HepG2 (cell line): ENCODE data around the gene NEK5. TPM values are rescaled to one million over a fixed set of nuclear protein-coding genes. Genes with fewer than 3 reads are reported as not detected.

Experiments used
- GTF2F1 ChIP-seq: fragments of 150-350 bp; IDR thresholded peaks from 2 replicates; pipeline ENCODE4 v1.6.1; 2014; ENCODE audit warnings: low read length
- ISL2 ChIP-seq: sonication (generic); formaldehyde crosslinking; IDR thresholded peaks from 2 replicates; pipeline ENCODE4 v1.5.0; 2020; ENCODE audit warnings: missing genetic modification reagents
- JUN ChIP-seq: sonication (generic); formaldehyde crosslinking; IDR thresholded peaks from 2 replicates; pipeline ENCODE4 v1.4.0; 2020; ENCODE audit warnings: mild to moderate bottlenecking, missing genetic modification reagents
- MAZ ChIP-seq, 2 experiments: sonication (generic) in 1 of 2; formaldehyde crosslinking in 1 of 2; IDR thresholded peaks; 2 replicates each; pipeline versions ENCODE4 v1.5.0 to v1.6.1; 2012 to 2020; ENCODE audit warnings: low read depth in 2 of 2, mild to moderate bottlenecking in 2 of 2, borderline replicate concordance in 1 of 2, improper control_type of control experiment in 1 of 2, low read length in 1 of 2, missing genetic modification reagents in 1 of 2, moderate library complexity in 1 of 2
- NCOA2 ChIP-seq: sonication (generic); formaldehyde crosslinking; IDR thresholded peaks from 2 replicates; pipeline ENCODE4 v1.8.0; 2022; ENCODE audit warnings: inconsistent platforms
- PHF20 ChIP-seq: sonication (generic); formaldehyde crosslinking; IDR thresholded peaks from 2 replicates; pipeline ENCODE4 v1.5.0; 2020; ENCODE audit warnings: mild to moderate bottlenecking, missing genetic modification reagents
- PHF8 ChIP-seq: sonication (generic); formaldehyde crosslinking; IDR thresholded peaks from 2 replicates; pipeline ENCODE4 v1.5.0; 2020; ENCODE audit warnings: missing genetic modification reagents
- SMYD3 ChIP-seq: sonication (generic); formaldehyde crosslinking; IDR thresholded peaks from 2 replicates; pipeline ENCODE4 v1.8.1; 2023; ENCODE audit warnings: mild to moderate bottlenecking, missing genetic modification reagents
- TBX2 ChIP-seq: sonication (generic); formaldehyde crosslinking; IDR thresholded peaks from 2 replicates; pipeline ENCODE4 v1.5.0; 2020; ENCODE audit warnings: missing genetic modification reagents, mild to moderate bottlenecking, borderline replicate concordance
- TOE1 ChIP-seq: sonication (generic); formaldehyde crosslinking; IDR thresholded peaks from 2 replicates; pipeline ENCODE4 v1.4.0; 2020; ENCODE audit warnings: mild to moderate bottlenecking, missing genetic modification reagents
- YEATS2 ChIP-seq: sonication (generic); formaldehyde crosslinking; IDR thresholded peaks from 2 replicates; pipeline ENCODE4 v1.4.0; 2020; ENCODE audit warnings: missing genetic modification reagents, borderline replicate concordance
- ZC3H13 ChIP-seq: sonication (generic); formaldehyde crosslinking; IDR thresholded peaks from 2 replicates; pipeline ENCODE4 v1.8.1; 2023; ENCODE audit warnings: mild to moderate bottlenecking, missing genetic modification reagents, moderate library complexity
- ZNF138 ChIP-seq: sonication (generic); formaldehyde crosslinking; IDR thresholded peaks from 2 replicates; pipeline ENCODE4 v1.5.0; 2020; ENCODE audit warnings: mild to moderate bottlenecking, low read depth, missing genetic modification reagents
- ZNF224 ChIP-seq: sonication (generic); formaldehyde crosslinking; IDR thresholded peaks from 2 replicates; pipeline ENCODE4 v1.5.0; 2020; ENCODE audit warnings: mild to moderate bottlenecking, missing genetic modification reagents
- ZNF510 ChIP-seq: sonication (generic); formaldehyde crosslinking; IDR thresholded peaks from 2 replicates; pipeline ENCODE4 v1.4.0; 2020; ENCODE audit warnings: low read depth, mild to moderate bottlenecking, missing genetic modification reagents
- ZNF652 ChIP-seq: IDR thresholded peaks from 2 replicates; pipeline ENCODE4 v1.6.1; 2016; ENCODE audit warnings: low read depth, borderline replicate concordance
- ZNF703 ChIP-seq: sonication (generic); formaldehyde crosslinking; IDR thresholded peaks from 2 replicates; pipeline ENCODE4 v1.5.1; 2020; ENCODE audit warnings: missing genetic modification reagents, mild to moderate bottlenecking, moderate library complexity, borderline replicate concordance
- ZNF772 ChIP-seq: sonication (generic); formaldehyde crosslinking; IDR thresholded peaks from 2 replicates; pipeline ENCODE4 v1.5.0; 2020; ENCODE audit warnings: mild to moderate bottlenecking, missing genetic modification reagents
- polyA plus RNA-seq, 8 experiments: library from polyadenylated mRNA; depleted of rRNA in 3 of 8; stranded (reverse) in 7 of 8; unstranded in 1 of 8; fragments of >200 nt; fragmentation: Illumina TruSeq in 4 of 8; extraction: Trizol in 4 of 8; gene quantifications; 2 replicates each; pipeline versions ENCODE4 v1.2.1 to v1.2.3, GENCODE V29; 2011 to 2016; ENCODE audit warnings: low read depth in 4 of 8, missing spikeins in 1 of 8, mixed read lengths in 1 of 8; ENCODE audit not compliant: insufficient read depth in 1 of 8
- total RNA-seq, 5 experiments: library from RNA; depleted of rRNA; stranded (reverse); fragments of >200 nt; fragmentation: Illumina TruSeq; extraction: Trizol; gene quantifications; 2 replicates each; pipeline ENCODE4 v1.2.3, GENCODE V29; 2016; ENCODE audit warnings: low read depth in 1 of 5
- TF ChIP-seq, protein P1 (sequence below): sonication (generic); formaldehyde crosslinking; IDR thresholded peaks from 2 replicates; pipeline ENCODE4 v1.5.0; 2020; ENCODE audit warnings: mild to moderate bottlenecking, missing genetic modification reagents, moderate library complexity
- TF ChIP-seq, protein P2 (sequence below): sonication (generic); formaldehyde crosslinking; IDR thresholded peaks from 2 replicates; pipeline ENCODE4 v1.5.0; 2020; ENCODE audit warnings: mild to moderate bottlenecking, missing genetic modification reagents, borderline replicate concordance
- TF ChIP-seq, protein P3 (sequence below): sonication (generic); formaldehyde crosslinking; IDR thresholded peaks from 2 replicates; pipeline ENCODE4 v1.9.0; 2021; ENCODE audit warnings: missing genetic modification reagents, mild to moderate bottlenecking, borderline replicate concordance

Gene NEK5
- total and polyA plus RNA-seq, 2 of the 13 experiments (the other 11 are each of a cell fraction or from before 2014, with no cell fraction given), result 0.12 to 0.22 TPM

DNA sequence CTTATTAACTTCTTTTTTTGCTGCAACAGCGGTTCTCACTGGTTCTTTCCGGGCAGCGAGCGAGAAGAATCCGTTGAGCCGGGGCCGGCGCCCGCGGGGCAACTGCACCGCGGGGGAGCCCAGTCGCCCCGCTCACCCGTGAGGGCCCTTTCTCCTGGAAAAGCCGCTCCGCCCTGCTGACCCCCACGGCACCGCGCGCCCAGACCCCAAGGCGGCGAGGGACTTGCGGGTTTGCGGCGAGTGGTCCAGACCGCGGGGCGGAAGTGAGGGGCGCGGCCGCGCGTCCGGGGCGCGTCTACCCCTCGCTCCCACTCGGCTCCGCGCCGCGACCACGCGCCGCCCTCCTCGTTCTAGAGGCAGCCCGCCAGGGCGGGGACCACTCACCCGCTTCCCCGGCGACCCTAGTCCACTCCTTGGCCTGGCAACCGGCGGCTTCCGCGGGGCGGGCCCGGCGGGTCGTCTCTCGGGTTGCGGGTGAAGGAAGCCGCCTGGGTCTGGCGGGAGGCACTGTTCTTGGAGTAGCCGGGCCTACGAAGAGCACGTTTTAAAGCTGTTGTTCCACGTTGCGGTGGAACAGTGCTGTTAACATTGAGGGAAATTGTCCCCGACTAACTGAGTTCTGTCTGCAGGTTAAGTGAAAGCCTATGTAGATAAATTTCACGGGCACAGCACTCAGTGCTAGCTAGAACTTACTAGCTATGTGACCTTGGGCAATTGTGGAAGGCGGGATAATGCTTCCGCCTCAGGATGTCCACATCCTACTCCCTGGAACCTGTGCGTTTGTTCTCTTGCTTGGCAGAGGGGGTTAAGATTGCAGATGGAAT lies 30.5 kb upstream of the NEK5 start, which contains the start of gene NEK3 (continued):
- peak; percentile 87 for TF ChIP-seq ZC3H13
- TF ChIP-seq SMYD3, result no peak
- peak; percentile 98 for TF ChIP-seq ZNF224 (CRISPR knock-in tag)
- TF ChIP-seq ZNF772 (CRISPR knock-in tag), result peak; percentile 88
- TF ChIP-seq YEATS2 (CRISPR knock-in tag), result peak; percentile 27; the same call in 1 of the 2 replicates
- peak; percentile 75 for TF ChIP-seq PHF20 (CRISPR knock-in tag)
- TF ChIP-seq TBX2, result peak; percentile 76
- TF ChIP-seq MAZ (IDR thresholded peaks at IDR 0.05; ENCODE audit: borderline replicate concordance, low read depth, low read length), result no peak
- TF ChIP-seq MAZ (CRISPR knock-in tag; IDR thresholded peaks at IDR 0.05; ENCODE audit: low read depth), result peak; percentile 71
- peak; percentile 65; the same call in 1 of the 2 replicates for TF ChIP-seq JUN
- peak; percentile 89; the same call in 1 of the 2 replicates for TF ChIP-seq ZNF703 (CRISPR knock-in tag)
- TF ChIP-seq, protein P1, sequence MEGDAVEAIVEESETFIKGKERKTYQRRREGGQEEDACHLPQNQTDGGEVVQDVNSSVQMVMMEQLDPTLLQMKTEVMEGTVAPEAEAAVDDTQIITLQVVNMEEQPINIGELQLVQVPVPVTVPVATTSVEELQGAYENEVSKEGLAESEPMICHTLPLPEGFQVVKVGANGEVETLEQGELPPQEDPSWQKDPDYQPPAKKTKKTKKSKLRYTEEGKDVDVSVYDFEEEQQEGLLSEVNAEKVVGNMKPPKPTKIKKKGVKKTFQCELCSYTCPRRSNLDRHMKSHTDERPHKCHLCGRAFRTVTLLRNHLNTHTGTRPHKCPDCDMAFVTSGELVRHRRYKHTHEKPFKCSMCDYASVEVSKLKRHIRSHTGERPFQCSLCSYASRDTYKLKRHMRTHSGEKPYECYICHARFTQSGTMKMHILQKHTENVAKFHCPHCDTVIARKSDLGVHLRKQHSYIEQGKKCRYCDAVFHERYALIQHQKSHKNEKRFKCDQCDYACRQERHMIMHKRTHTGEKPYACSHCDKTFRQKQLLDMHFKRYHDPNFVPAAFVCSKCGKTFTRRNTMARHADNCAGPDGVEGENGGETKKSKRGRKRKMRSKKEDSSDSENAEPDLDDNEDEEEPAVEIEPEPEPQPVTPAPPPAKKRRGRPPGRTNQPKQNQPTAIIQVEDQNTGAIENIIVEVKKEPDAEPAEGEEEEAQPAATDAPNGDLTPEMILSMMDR (CRISPR knock-in tag), result no peak
- no peak for TF ChIP-seq GTF2F1
- no peak; the same call in 1 of the 2 replicates for TF ChIP-seq TOE1 (CRISPR knock-in tag)
- peak; percentile 51; the same call in 1 of the 2 replicates for TF ChIP-seq ZNF510 (CRISPR knock-in tag)
- peak; percentile 51 for TF ChIP-seq NCOA2 (CRISPR knock-in tag)
- TF ChIP-seq ZNF138, result no peak; the same call in 1 of the 2 replicates
- TF ChIP-seq, protein P2, sequence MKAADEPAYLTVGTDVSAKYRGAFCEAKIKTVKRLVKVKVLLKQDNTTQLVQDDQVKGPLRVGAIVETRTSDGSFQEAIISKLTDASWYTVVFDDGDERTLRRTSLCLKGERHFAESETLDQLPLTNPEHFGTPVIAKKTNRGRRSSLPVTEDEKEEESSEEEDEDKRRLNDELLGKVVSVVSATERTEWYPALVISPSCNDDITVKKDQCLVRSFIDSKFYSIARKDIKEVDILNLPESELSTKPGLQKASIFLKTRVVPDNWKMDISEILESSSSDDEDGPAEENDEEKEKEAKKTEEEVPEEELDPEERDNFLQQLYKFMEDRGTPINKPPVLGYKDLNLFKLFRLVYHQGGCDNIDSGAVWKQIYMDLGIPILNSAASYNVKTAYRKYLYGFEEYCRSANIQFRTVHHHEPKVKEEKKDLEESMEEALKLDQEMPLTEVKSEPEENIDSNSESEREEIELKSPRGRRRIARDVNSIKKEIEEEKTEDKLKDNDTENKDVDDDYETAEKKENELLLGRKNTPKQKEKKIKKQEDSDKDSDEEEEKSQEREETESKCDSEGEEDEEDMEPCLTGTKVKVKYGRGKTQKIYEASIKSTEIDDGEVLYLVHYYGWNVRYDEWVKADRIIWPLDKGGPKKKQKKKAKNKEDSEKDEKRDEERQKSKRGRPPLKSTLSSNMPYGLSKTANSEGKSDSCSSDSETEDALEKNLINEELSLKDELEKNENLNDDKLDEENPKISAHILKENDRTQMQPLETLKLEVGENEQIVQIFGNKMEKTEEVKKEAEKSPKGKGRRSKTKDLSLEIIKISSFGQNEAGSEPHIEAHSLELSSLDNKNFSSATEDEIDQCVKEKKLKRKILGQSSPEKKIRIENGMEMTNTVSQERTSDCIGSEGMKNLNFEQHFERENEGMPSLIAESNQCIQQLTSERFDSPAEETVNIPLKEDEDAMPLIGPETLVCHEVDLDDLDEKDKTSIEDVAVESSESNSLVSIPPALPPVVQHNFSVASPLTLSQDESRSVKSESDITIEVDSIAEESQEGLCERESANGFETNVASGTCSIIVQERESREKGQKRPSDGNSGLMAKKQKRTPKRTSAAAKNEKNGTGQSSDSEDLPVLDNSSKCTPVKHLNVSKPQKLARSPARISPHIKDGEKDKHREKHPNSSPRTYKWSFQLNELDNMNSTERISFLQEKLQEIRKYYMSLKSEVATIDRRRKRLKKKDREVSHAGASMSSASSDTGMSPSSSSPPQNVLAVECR (CRISPR knock-in tag), result peak; percentile 62
- peak; percentile 71 for TF ChIP-seq PHF8 (CRISPR knock-in tag)
- TF ChIP-seq, protein P3, sequence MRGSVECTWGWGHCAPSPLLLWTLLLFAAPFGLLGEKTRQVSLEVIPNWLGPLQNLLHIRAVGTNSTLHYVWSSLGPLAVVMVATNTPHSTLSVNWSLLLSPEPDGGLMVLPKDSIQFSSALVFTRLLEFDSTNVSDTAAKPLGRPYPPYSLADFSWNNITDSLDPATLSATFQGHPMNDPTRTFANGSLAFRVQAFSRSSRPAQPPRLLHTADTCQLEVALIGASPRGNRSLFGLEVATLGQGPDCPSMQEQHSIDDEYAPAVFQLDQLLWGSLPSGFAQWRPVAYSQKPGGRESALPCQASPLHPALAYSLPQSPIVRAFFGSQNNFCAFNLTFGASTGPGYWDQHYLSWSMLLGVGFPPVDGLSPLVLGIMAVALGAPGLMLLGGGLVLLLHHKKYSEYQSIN (CRISPR knock-in tag), result peak; percentile 73; the same call in 1 of the 2 replicates
- TF ChIP-seq ISL2 (CRISPR knock-in tag), result peak; percentile 55; the same call in 1 of the 2 replicates
- TF ChIP-seq ZNF652, result no peak
